Effector memory CD4-positive, alpha-beta T cell (primary cell): ENCODE measurements around the gene ZW10.

Experiments
- DNase-seq, 3 donors: peaks; one replicate each; pipeline ENCODE4 v3.0.0-alpha.2; 2020
- H3K27ac ChIP-seq: 2 replicates; pipeline ENCODE4 v1.7.0; 2013; ENCODE audit warnings: mild to moderate bottlenecking, low read length, moderate library complexity; ENCODE audit not compliant: insufficient read depth, poor library complexity, severe bottlenecking
- H3K27me3 ChIP-seq: replicated peaks from 2 replicates; pipeline ENCODE4 v1.7.0; 2013; ENCODE audit warnings: mild to moderate bottlenecking, low read length; ENCODE audit not compliant: insufficient read depth, control insufficient read depth, poor library complexity, severe bottlenecking
- H3K36me3 ChIP-seq: 2 replicates; pipeline ENCODE4 v1.7.0; 2013; ENCODE audit warnings: mild to moderate bottlenecking, low read length, moderate library complexity; ENCODE audit not compliant: control insufficient read depth, insufficient read depth
- H3K4me1 ChIP-seq: 2 replicates; pipeline ENCODE4 v1.7.0; 2013; ENCODE audit warnings: low read length, mild to moderate bottlenecking; ENCODE audit not compliant: control insufficient read depth, insufficient read depth, poor library complexity, severe bottlenecking
- H3K4me3 ChIP-seq: 2 replicates; pipeline ENCODE4 v1.7.0; 2013; ENCODE audit warnings: low read length, low read depth, mild to moderate bottlenecking; ENCODE audit not compliant: insufficient read depth, poor library complexity, severe bottlenecking
- H3K9me3 ChIP-seq: 2 replicates; pipeline ENCODE4 v1.7.0; 2013; ENCODE audit warnings: mild to moderate bottlenecking, low read length, moderate library complexity; ENCODE audit not compliant: control insufficient read depth
- total RNA-seq, 3 donors: gene quantifications; one replicate each; lab custom pipeline; 2026; lab: John Stamatoyannopoulos, UW

The ZW10 gene, protein sequence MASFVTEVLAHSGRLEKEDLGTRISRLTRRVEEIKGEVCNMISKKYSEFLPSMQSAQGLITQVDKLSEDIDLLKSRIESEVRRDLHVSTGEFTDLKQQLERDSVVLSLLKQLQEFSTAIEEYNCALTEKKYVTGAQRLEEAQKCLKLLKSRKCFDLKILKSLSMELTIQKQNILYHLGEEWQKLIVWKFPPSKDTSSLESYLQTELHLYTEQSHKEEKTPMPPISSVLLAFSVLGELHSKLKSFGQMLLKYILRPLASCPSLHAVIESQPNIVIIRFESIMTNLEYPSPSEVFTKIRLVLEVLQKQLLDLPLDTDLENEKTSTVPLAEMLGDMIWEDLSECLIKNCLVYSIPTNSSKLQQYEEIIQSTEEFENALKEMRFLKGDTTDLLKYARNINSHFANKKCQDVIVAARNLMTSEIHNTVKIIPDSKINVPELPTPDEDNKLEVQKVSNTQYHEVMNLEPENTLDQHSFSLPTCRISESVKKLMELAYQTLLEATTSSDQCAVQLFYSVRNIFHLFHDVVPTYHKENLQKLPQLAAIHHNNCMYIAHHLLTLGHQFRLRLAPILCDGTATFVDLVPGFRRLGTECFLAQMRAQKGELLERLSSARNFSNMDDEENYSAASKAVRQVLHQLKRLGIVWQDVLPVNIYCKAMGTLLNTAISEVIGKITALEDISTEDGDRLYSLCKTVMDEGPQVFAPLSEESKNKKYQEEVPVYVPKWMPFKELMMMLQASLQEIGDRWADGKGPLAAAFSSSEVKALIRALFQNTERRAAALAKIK
- 9.7 to 14.4 (median 13.7) reads per million in 3 donors for total RNA-seq

DNA sequence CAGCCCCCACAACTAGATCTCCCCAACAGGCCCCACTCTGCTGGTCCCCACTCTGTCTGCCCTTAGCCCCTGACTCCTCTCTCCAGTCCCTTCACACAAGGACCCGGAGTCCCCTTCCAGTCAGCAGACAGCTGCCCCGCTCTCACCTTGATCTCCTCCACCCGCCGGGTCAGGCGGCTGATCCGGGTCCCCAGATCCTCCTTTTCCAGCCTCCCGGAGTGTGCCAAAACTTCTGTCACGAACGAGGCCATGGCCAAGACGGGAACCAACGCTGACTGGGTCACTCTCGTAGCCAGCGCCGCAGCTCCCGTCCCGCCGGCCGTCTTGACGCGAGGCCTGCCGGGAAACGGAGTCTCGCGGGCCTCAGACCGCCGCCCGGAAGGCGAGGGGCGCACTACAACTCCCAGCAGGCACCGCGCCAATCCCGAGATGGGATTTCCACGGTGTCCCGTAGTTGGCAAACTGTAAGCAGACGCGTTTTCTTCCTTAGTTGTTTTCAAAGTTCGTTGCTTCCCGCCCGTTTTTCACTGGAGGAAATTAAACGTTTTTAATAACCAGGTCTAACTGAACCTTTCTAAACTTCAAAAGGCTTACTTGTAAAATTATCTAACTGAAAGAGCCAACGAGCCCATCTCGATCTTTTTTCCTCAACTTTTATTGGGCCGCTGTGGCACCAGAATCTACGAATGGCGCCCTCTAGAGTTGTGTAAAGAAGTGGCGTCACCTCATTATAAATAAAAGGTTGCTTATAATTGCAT, at the start of gene ZW10:
Gene ZW10 (minus strand): TSS at position 277 of the 758 bp plus-strand sequence. CDS start 26 bp downstream, at position 251.
- H3K9me3 ChIP-seq: no peaks in the 10 kb centered on the region
- peak; percentile 77 to 90 (median 89) for DNase-seq
- H3K4me3 ChIP-seq: peak within 1 kb of the TSS; percentile 94
- no peaks in the 10 kb centered on the region for H3K27me3 ChIP-seq
- peaks cover 1% of the 10 kb centered on the region for H3K36me3 ChIP-seq
- H3K4me1 ChIP-seq: no peaks in the 10 kb centered on the region
- peak within 1 kb of the TSS; percentile 76 for H3K27ac ChIP-seq

- Histone ChIP-seq H3K27me3 (no peaks in the 10 kb centered on the region), H3K4me1 (no peaks in the 10 kb centered on the region)
- DNase-seq: no peak
These were observed 44.9 kb upstream of the ZW10 start for GRCh38 chr11:113818426-113818825.

GRCh38 chr11:113817626-113818025, 44.1 kb upstream of the ZW10 start:
- H3K9me3 ChIP-seq: no peaks in the 10 kb centered on the region
- H3K4me1 ChIP-seq: no peaks in the 10 kb centered on the region
- H3K4me3 ChIP-seq: no peak overlapping the region
- no peak for DNase-seq
- no peaks in the 10 kb centered on the region for H3K27me3 ChIP-seq
- H3K27ac ChIP-seq: no peak overlapping the region
- H3K36me3 ChIP-seq: peaks cover 3% of the 10 kb centered on the region

More at GRCh38 chr11:113818426-113818825, 44.9 kb upstream of the ZW10 start:
- Histone ChIP-seq H3K36me3 (peaks cover 3% of the 10 kb centered on the region), H3K9me3 (no peaks in the 10 kb centered on the region), H3K27ac (no peak overlapping the region), H3K4me3 (no peak overlapping the region)

GRCh38 chr11:113817162-113817561, 43.7 kb upstream of the ZW10 start:
- Histone ChIP-seq H3K27ac (no peak overlapping the region), H3K9me3 (no peaks in the 10 kb centered on the region), H3K27me3 (no peaks in the 10 kb centered on the region), H3K4me1 (no peaks in the 10 kb centered on the region), H3K4me3 (no peak overlapping the region), H3K36me3 (peaks cover 3% of the 10 kb centered on the region)
- DNase-seq: no peak

DNA sequence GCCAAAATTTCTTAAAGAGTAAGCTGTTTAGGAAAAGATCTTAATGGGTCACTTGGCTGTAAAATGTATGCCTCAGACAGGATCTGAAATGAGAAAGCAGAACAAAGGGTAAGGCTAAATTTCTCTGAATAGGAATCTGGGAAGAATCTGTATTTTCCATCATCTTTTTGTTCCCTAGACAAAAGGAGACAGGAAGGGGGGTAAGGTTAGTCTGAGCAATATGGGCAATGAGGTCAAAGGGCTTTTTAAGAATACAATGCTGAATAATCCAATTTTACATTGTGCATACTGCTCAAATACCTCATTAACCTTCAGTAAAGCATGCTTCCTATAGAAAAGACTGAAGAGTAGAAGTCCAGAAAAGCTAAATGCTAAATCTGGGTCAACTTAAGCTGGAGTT, 40.7 kb upstream of the ZW10 start:
- Histone ChIP-seq H3K9me3 (no peaks in the 10 kb centered on the region), H3K4me1 (no peaks in the 10 kb centered on the region), H3K4me3 (no peak overlapping the region), H3K27ac (no peak overlapping the region), H3K27me3 (no peaks in the 10 kb centered on the region), H3K36me3 (peaks cover 3% of the 10 kb centered on the region)
- no peak for DNase-seq

- no peak for DNase-seq
- H3K4me1 ChIP-seq: no peaks in the 10 kb centered on the region
- peaks cover 7% of the 10 kb centered on the region for H3K36me3 ChIP-seq
These were observed 35.4 kb upstream of the ZW10 start for GRCh38 chr11:113808931-113809330.

DNA sequence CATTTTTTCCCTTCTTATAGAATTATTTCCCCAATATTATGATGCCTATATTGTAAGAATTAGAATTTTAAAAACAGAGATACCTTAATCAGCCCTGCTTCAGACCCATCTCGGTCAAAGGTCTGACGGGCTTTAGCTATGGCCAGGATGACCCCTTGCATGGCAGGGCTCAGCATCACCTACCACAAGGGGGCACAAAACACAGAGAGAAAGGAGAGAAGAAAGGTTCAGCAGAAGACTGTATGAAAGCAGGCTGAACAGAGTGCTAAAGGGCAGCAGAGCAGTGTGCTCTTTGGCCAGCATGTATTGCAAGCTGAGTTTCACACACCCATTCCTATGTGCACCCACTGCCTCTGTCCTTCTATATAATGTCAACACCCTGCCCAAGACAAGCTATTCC, 32.9 kb upstream of the ZW10 start:
- Histone ChIP-seq H3K36me3 (peaks cover 14% of the 10 kb centered on the region), H3K27me3 (no peaks in the 10 kb centered on the region), H3K9me3 (no peaks in the 10 kb centered on the region), H3K27ac (no peak overlapping the region), H3K4me3 (no peak overlapping the region), H3K4me1 (no peaks in the 10 kb centered on the region)
- no peak for DNase-seq

More at GRCh38 chr11:113808931-113809330, 35.4 kb upstream of the ZW10 start:
- Histone ChIP-seq H3K9me3 (no peaks in the 10 kb centered on the region), H3K27ac (no peak overlapping the region), H3K4me3 (no peak overlapping the region), H3K27me3 (no peaks in the 10 kb centered on the region)

DNA sequence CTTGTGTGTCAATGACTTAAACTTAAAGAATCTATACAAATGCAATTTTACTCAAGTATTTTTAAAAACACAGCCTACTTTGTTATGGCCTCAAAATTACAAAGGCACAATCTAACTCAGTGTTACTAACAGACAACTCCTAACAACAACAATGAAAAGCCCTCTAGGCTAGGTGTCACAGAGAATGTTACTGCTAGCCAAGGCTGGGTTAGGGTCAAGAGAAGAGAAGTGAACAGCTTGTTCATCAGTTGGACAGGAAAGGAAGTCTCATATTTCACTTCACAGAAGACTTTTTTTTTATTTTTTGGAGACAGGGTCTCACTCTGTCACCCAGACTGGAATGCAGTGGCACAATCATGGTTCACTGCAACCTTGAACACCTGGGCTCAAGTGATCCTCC, 32.1 kb upstream of the ZW10 start:
- no peak for DNase-seq
- Histone ChIP-seq H3K27ac (no peak overlapping the region), H3K9me3 (no peaks in the 10 kb centered on the region), H3K27me3 (no peaks in the 10 kb centered on the region), H3K4me3 (no peak overlapping the region), H3K4me1 (no peaks in the 10 kb centered on the region), H3K36me3 (peaks cover 19% of the 10 kb centered on the region)

- no peak for DNase-seq
- no peaks in the 10 kb centered on the region for H3K4me1 ChIP-seq
- H3K27ac ChIP-seq: no peak overlapping the region
- no peaks in the 10 kb centered on the region for H3K9me3 ChIP-seq
- peaks cover 11% of the 10 kb centered on the region for H3K36me3 ChIP-seq
- no peak overlapping the region for H3K4me3 ChIP-seq
- H3K27me3 ChIP-seq: no peaks in the 10 kb centered on the region
These were observed 29.1 kb upstream of the ZW10 start for GRCh38 chr11:113802621-113803020.
